ENCODE results near the gene FKBP14.

Gene FKBP14

GRCh38 chr7:30048582-30048981, 22.1 kb upstream of the FKBP14 start (continued):
- TF ChIP-seq ZNF70 (CRISPR knock-in tag; IDR thresholded peaks at IDR 0.05) = no peak
- TF ChIP-seq TCF4 (CRISPR knock-in tag; IDR thresholded peaks at IDR 0.05; ENCODE audit: borderline replicate concordance) = no peak

GRCh38 chr7:30047124-30047523, 20.6 kb upstream of the FKBP14 start:
- TF ChIP-seq BACH2 (CRISPR knock-in tag; IDR thresholded peaks at IDR 0.05; ENCODE audit: borderline replicate concordance) = no peak
- TF ChIP-seq TOX (CRISPR knock-in tag; IDR thresholded peaks at IDR 0.05; ENCODE audit: borderline replicate concordance) = no peak
- no peak for TF ChIP-seq ZNF8 (CRISPR knock-in tag; IDR thresholded peaks at IDR 0.05)
- no peak for TF ChIP-seq CREB5 (CRISPR knock-in tag; IDR thresholded peaks at IDR 0.05; ENCODE audit: low read depth)
- no peak for TF ChIP-seq POU6F1 (CRISPR knock-in tag; IDR thresholded peaks at IDR 0.05; ENCODE audit: borderline replicate concordance, low read depth)
- no peak for TF ChIP-seq CSDC2 (CRISPR knock-in tag; IDR thresholded peaks at IDR 0.05)
- ATAC-seq = no peak

- no peak for ATAC-seq
- TF ChIP-seq CSRNP3 (CRISPR knock-in tag; IDR thresholded peaks at IDR 0.05) (no peak), TCF4 (CRISPR knock-in tag; IDR thresholded peaks at IDR 0.05; ENCODE audit: borderline replicate concordance) (no peak), TOX (CRISPR knock-in tag; IDR thresholded peaks at IDR 0.05; ENCODE audit: borderline replicate concordance) (no peak), POU6F1 (CRISPR knock-in tag; IDR thresholded peaks at IDR 0.05; ENCODE audit: borderline replicate concordance, low read depth) (no peak), ZNF565 (CRISPR knock-in tag; conservative IDR thresholded peaks at IDR 0.05; ENCODE audit: low read depth) (no peak)
Measured at GRCh38 chr7:30046127-30046770, 19.7 kb upstream of the FKBP14 start.

- no peak for ATAC-seq
- TF ChIP-seq OSR1 (CRISPR knock-in tag; IDR thresholded peaks at IDR 0.05) = no peak
- TF ChIP-seq TSHZ2 (CRISPR knock-in tag; IDR thresholded peaks at IDR 0.05) = no peak
- TF ChIP-seq ISL1 (CRISPR knock-in tag; IDR thresholded peaks at IDR 0.05) = no peak
- no peak for TF ChIP-seq BACH2 (CRISPR knock-in tag; IDR thresholded peaks at IDR 0.05; ENCODE audit: borderline replicate concordance)
- TF ChIP-seq ESRRG (CRISPR knock-in tag; IDR thresholded peaks at IDR 0.05) = no peak
- TF ChIP-seq SNAI2 (CRISPR knock-in tag; IDR thresholded peaks at IDR 0.05) = no peak
- no peak for TF ChIP-seq ARNTL (CRISPR knock-in tag; IDR thresholded peaks at IDR 0.05; ENCODE audit: borderline replicate concordance, low read depth)
- TF ChIP-seq ZNF70 (CRISPR knock-in tag; IDR thresholded peaks at IDR 0.05) = no peak
Measured at GRCh38 chr7:30041526-30042269, 15.2 kb upstream of the FKBP14 start.

All from SK-N-SH treated with all-trans-retinoic acid at 6 μM for 48 hours (cell line).